ENCODE data around the gene KRTAP1-3.
"Not testable (repeated sequence)": the region's sequence is repeated elsewhere in the genome, so short reads cannot be mapped to it uniquely, and the experiment has no call there.

The KRTAP1-3 gene

GRCh38 chr17:41054025-41054424 is 19.4 kb upstream of the KRTAP1-3 start:
- DNase-seq = no peak

GRCh38 chr17:41052566-41052965 is 17.9 kb upstream of the KRTAP1-3 start:
- no peak for DNase-seq

DNA sequence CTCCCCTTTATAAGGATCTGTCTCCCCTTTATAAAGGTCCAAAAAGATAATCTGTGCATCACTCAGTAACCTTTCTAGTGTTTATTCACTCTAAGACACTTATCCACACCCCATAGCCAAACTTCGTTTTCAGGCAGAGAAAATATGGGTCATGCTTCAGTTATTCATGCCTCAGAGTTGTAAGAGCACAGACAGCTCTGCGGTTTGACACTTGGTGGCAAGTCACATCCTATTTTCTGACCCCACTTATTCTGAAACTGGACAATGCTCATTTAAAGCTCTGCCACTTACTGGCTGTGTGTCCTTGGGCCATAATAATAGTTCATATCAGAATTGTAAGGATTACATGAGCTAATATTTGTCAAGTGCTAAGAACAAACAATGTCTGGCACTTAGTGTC is 14.4 kb upstream of the KRTAP1-3 start:
- no peak for DNase-seq

DNA sequence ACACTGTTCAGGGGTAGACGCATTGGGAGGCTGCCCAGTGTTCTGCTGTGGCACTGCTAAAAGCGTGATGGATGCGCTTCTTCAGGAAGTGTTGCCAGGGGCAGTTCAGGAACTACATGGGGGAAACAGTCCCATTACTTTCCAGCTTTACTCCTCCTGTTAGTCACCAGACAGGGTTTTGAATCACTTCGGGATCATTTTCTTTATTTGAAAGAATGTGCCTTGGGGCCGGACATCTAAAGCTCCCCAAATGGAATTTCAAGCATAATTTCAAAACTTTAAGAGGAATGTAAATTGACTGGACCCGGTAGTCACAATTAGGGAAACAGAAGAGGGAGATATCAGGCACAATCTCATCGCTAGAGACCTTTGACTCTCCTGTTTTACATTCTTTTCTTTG is 13.8 kb upstream of the KRTAP1-3 start:
- DNase-seq = no peak

DNA sequence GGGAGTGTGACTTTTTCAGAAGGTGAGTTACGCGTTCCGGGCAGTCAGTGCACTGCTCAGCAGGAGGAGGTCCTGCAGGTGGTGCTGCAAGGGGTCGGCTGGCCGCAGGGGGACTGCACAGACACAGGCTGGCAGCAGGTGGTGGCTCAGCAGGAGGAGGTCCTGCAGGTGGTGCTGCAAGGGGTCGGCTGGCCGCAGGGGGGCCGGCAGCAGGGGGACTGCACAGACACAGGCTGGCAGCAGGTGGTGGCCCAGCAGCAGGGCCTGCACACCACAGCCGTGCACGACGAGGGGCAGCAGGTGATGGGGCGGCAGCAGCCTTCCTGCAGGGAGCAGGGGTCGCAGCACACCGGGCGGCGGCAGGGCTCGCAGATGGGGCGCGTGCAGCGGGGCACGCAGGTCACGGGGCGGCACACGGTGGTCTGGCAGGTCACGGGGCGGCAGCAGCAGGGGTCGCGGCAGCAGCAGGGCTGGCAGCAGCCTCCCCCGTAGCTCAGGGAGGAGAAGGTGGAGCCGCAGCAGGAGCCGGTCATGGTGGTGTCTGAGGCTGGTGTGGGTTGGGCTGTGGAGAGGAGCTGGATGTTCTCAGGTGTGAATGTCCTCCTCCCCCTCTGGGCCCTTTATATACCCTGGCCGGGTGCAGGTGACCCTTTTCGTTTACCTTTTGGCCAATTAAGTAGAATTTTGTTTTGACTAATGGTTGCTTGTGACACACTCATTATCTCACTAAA is 12.2 kb upstream of the KRTAP1-3 start, which contains the start of gene KRTAP2-1:
Gene KRTAP2-1, minus strand, starts transcription at position 582 of the 731 bp plus-strand sequence. Its CDS starts 49 bp downstream, at position 533.
- not testable (repeated sequence) for DNase-seq

DNA sequence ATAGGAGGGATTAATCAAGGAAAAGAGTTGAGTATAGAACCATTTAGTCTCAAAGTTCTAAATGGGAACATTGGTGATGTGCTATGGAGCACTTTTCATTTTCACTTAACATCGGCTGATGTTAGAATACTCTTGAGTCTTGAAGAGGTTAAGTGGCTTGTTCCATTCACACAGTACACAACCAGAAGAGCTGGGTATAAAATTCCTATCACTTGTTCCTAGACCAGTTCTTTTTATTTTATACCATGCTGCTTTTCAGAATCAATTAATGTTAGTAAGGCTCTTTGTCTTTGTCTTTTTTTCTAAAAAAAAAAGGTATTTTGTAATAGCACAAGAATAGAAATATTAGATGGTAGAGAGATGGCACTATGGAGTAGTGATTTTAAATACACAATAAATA is 8.3 kb upstream of the KRTAP1-3 start:
- no peak for DNase-seq

- DNase-seq = not testable (repeated sequence)
Observed at GRCh38 chr17:41040783-41041571, 6.3 kb upstream of the KRTAP1-3 start, which contains the start of gene KRTAP1-1. KRTAP1-1 (minus strand) TSS chr17:41041450; CDS start chr17:41041397, 53 bp downstream.

- DNase-seq = no peak
Observed at GRCh38 chr17:41037853-41038350, 3.2 kb upstream of the KRTAP1-3 start.

DNA sequence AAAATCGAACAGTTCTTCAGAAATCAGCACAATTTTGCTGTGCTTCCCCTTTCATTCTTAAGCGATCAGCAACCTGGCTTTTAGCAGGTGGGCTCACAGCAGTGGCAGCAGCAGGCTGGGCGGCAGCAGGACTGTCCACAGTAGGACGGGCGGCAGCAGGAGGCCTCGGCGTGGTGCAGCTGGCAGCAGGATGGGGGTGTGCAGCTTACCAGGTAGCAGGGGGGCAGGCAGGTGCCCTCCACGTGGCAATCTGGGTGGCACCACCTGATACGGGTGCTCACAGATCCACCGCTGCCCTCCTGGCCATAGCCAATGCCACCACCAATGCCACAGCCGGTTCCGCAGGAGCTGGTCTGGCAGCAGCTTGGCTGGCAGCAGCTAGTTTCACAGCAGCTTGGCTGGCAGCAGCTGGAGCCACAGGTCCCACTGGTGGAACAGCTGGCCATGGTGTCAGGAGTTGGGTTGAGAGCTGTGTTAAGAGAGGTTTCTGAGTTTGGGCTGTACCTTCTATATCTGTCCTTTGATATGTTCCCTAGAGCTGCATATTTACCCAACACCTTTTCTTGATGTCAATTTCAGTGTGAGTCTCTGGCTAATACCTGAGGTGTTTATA is 4.9 kb downstream of the KRTAP1-3 start, which contains the start of gene KRTAP1-4:
Gene KRTAP1-4, minus strand, starts transcription at position 563 of the 613 bp plus-strand sequence. Its CDS starts 117 bp downstream, at position 446.
- DNase-seq = no peak

DNA sequence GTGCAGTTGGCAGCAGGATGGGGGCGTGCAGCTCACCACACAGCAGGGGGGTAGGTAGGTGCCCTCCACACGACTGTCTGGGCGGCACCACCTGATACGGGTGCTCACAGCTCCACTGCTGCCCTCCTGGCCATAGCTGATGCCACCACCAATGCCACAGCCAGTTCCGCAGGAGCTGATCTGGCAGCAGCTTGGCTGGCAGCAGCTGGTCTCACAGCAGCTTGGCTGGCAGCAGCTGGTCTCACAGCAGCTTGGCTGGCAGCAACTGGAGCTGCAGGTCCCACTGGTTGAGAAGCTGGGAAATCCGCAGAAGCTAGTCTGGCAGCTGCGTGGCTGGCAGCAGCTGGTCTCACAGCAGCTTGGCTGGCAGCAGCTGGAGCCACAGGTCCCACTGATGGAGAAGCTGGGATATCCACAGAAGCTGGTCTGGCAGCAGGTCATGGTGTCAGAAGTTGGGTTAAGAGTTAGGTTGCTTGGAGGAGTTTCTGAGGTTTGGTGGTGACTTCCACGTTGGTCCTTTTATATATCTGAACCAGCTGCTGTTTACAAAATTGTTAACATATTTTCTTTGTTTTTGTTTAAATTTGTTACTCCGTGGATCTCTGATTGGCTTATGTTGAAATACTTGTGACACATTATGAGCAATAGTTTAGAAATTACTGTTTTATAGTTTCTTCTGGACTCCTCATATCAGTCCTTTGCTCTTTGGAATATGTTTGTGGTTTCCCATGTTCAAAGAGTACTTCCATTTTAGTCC is 7.8 kb downstream of the KRTAP1-3 start, which contains the start of gene KRTAP1-5:
Gene KRTAP1-5, minus strand, starts transcription at position 494 of the 757 bp plus-strand sequence. Its CDS starts 53 bp downstream, at position 441.
- DNase-seq = peak; percentile 10

GRCh38 chr17:41024697-41025096 is 10.0 kb downstream of the KRTAP1-3 start:
- no peak for DNase-seq

DNA sequence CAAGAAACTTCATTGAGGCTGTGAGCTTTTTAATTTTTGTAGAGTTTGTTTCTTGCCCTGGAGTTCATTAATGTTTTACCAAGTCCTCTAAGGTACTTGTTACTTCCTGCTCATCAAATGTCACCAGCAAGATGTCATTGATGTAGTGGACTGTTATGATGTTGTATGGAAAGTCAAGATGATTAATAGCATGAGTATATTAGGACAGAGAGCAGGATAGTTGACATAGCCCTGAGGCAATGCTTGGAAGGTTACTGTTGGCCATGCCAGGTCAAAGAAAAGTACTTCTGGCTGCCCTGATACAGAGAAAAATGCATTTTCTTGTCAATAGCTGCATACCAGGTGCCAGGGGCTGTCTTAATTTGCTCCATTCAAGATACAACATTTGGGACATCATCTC is 14.3 kb downstream of the KRTAP1-3 start:
- DNase-seq = no peak

- no peak for DNase-seq
Observed at GRCh38 chr17:41019415-41019814, 15.3 kb downstream of the KRTAP1-3 start.

DNA sequence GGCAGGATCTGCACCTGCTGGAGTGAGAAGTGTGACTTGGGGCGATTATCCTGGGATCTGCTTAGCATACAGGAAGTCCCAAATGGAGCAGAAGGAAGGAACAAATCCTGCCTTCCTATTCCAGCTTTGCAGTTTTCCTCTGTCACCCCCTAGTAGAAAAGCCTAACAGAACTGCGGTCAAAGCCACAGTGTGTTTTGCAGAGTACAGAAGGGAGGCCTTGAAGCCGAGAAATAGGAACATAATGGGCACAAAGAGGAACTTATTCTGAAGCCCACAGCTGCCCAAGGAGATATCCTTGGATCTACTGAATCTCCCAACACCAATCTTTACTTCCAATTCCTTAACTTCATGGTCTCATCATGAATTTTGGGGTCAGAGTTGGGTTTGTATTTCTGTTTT is 16.1 kb downstream of the KRTAP1-3 start:
- DNase-seq = no peak

DNA sequence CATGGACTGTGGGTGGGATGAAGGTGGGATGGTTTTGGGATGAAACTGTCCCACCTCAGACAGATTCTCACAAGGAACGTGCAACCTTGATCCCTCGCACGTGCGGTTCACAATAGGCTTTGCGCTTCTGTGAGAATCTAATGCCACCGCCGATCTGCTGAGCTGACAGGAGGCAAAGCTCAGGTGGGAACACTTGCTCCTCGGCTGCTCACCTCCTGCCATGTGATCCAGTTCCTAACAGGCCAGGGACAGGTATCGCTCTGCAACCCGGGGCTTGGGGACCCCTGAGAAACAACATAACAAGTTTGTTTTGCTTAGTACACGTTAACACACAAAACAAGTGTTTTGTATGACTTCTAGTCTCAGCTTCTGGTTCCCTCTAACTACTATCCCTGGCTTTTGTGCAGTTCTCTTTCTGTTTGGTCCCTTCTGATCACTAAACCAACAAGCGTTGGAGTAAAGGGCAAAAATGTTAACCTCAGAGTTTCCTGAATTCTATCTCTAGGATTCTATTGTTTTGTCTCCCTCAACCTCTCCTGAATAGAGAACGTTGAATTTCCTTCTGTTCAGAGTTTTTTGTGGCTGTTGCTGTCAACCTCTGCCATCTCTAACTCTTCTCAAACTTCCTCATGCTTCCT is 18.0 kb downstream of the KRTAP1-3 start:
- no peak for DNase-seq

- DNase-seq = no peak
Observed at GRCh38 chr17:41015454-41015853, 19.2 kb downstream of the KRTAP1-3 start.

- DNase-seq = no peak
Observed at GRCh38 chr17:41013606-41014005, 21.1 kb downstream of the KRTAP1-3 start.

DNA sequence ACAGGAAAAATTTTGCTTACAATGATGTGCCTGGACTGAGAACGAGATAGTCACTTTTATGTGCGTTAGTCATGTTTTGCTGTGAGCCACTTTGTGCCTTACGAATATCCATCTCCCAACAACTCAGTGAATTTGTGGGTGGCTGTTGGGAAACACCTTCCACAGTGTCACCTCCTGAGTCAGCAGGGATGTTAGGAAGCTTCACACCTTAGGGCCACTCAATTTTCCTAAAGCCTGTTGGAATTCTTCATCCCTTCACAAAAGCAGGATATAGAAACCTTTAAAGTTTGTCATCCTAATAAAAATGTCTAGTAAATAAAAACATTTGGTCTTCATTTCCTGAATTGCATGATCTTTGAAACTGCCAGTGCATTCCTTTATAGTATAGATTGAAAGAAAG is 21.5 kb downstream of the KRTAP1-3 start:
- no peak for DNase-seq

GRCh38 chr17:41012326-41013120 is 22.2 kb downstream of the KRTAP1-3 start:
- DNase-seq = no peak

- no peak for DNase-seq
Observed at GRCh38 chr17:41010441-41010840, 24.2 kb downstream of the KRTAP1-3 start.

DNA sequence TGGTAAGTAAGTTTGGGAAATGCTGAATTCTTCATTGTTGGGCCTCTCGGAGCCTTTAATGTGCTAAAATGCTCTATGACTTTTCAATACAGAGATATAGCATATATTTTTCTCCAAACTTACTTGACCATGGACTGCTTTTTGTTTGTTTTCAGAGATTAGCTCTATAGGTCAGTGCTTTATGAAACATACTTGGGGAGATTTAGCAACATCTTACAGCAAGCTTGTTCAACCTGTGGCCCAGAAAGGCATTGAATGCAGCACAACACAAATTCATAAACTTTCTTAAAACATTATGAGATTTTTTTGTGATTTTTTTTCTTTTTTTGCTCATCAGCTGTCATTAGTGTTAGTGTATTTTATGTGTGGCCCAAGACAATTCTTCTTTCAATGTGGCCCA is 24.7 kb downstream of the KRTAP1-3 start:
- no peak for DNase-seq
